HEK293T (cell line): ENCODE data around the gene GPR137B.

ENCODE experiments used
- ARNT ChIP-seq: fragments of 450-650 bp; IDR thresholded peaks from 2 replicates; pipeline ENCODE4 v1.6.1; 2017; ENCODE audit warnings: mild to moderate bottlenecking
- BHLHE40 ChIP-seq: fragments of 450-650 bp; IDR thresholded peaks from 2 replicates; pipeline ENCODE4 v1.6.1; 2016; ENCODE audit warnings: mild to moderate bottlenecking, moderate library complexity, borderline replicate concordance
- CTBP1 ChIP-seq: fragments of 450-650 bp; IDR thresholded peaks from 2 replicates; pipeline ENCODE4 v1.6.1; 2016; ENCODE audit warnings: borderline replicate concordance
- FOXA1 ChIP-seq: fragments of 450-650 bp; IDR thresholded peaks from 2 replicates; pipeline ENCODE4 v1.6.1; 2016; ENCODE audit warnings: mild to moderate bottlenecking
- FOXK2 ChIP-seq: fragments of 450-650 bp; IDR thresholded peaks from 2 replicates; pipeline ENCODE4 v1.6.1; 2016; ENCODE audit warnings: mild to moderate bottlenecking
- FOXM1 ChIP-seq: fragments of 450-650 bp; IDR thresholded peaks from 2 replicates; pipeline ENCODE4 v1.6.1; 2017; ENCODE audit warnings: mild to moderate bottlenecking, borderline replicate concordance
- HDGF ChIP-seq: fragments of 450-650 bp; IDR thresholded peaks from 2 replicates; pipeline ENCODE4 v1.6.1; 2017; ENCODE audit warnings: antibody characterized with exemption, borderline replicate concordance
- L3MBTL2 ChIP-seq: fragments of 450-650 bp; conservative IDR thresholded peaks from 2 replicates; pipeline ENCODE4 v1.6.1; 2016; ENCODE audit warnings: mild to moderate bottlenecking
- LEF1 ChIP-seq: fragments of 450-650 bp; IDR thresholded peaks from 2 replicates; pipeline ENCODE4 v1.6.1; 2017; ENCODE audit warnings: mild to moderate bottlenecking, borderline replicate concordance
- SP1 ChIP-seq: fragments of 450-650 bp; IDR thresholded peaks from 2 replicates; pipeline ENCODE4 v1.6.1; 2017
- TARDBP ChIP-seq: fragments of 450-650 bp; IDR thresholded peaks from 2 replicates; pipeline ENCODE4 v1.6.1; 2016
- ZNF384 ChIP-seq: fragments of 450-650 bp; IDR thresholded peaks from 2 replicates; pipeline ENCODE4 v1.6.1; 2016

GRCh38 chr1:236228411-236228810 is 86.1 kb downstream of the GPR137B start:
- no peak for TF ChIP-seq SP1
- TF ChIP-seq BHLHE40 = no peak
- no peak for TF ChIP-seq TARDBP
- no peak for TF ChIP-seq ARNT
- no peak for TF ChIP-seq LEF1
- TF ChIP-seq FOXK2 = no peak
- TF ChIP-seq CTBP1 = no peak
- TF ChIP-seq L3MBTL2 = no peak
- no peak for TF ChIP-seq FOXM1
- no peak for TF ChIP-seq FOXA1
- TF ChIP-seq HDGF = no peak
- TF ChIP-seq ZNF384 = no peak
